B cell (primary cell): Measurements from ENCODE around the gene SERGEF.

Experiments used
- EZH2 ChIP-seq: IDR thresholded peaks from 2 replicates; pipeline ENCODE4 v1.6.1; 2012; ENCODE audit warnings: borderline replicate concordance, low read depth, mild to moderate bottlenecking, moderate library complexity, low read length; ENCODE audit not compliant: insufficient read depth, poor library complexity, severe bottlenecking
- TF ChIP-seq, protein P1 (sequence below): fragments of 200-600 bp; IDR thresholded peaks from one replicate; pipeline ENCODE4 v1.8.0; 2022; ENCODE audit warnings: antibody characterized with exemption, mild to moderate bottlenecking

DNA sequence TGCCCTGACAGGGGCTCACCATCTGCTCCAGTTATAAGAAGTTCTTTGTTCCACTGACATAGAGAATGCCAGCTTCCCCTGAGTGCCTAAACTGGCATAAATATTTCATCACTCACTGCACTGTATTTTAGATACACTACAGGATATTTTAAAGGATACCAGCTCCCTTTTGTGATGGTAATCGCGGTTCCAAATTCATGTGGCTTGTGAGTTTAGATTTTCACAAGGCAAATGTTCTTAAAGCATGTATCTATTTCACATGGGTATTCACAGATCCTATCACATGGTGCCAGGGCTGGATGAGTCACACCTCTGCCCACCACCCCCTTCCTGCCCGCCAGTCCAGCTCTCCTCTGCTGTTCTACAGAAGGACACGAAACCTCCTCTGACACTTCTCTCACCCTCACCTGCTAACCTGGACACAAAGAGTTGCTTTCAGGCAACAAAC lies 172.7 kb downstream of the SERGEF start:
- TF ChIP-seq, protein P1, sequence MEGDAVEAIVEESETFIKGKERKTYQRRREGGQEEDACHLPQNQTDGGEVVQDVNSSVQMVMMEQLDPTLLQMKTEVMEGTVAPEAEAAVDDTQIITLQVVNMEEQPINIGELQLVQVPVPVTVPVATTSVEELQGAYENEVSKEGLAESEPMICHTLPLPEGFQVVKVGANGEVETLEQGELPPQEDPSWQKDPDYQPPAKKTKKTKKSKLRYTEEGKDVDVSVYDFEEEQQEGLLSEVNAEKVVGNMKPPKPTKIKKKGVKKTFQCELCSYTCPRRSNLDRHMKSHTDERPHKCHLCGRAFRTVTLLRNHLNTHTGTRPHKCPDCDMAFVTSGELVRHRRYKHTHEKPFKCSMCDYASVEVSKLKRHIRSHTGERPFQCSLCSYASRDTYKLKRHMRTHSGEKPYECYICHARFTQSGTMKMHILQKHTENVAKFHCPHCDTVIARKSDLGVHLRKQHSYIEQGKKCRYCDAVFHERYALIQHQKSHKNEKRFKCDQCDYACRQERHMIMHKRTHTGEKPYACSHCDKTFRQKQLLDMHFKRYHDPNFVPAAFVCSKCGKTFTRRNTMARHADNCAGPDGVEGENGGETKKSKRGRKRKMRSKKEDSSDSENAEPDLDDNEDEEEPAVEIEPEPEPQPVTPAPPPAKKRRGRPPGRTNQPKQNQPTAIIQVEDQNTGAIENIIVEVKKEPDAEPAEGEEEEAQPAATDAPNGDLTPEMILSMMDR: no peak
- no peak for TF ChIP-seq EZH2
